HepG2 (cell line): ENCODE measurements around the gene SRGAP3. TPM values are rescaled to one million over a fixed set of nuclear protein-coding genes. Genes with fewer than 3 reads are reported as not detected.

Source experiments
- ARNTL ChIP-seq: sonication (generic); formaldehyde crosslinking; IDR thresholded peaks from 2 replicates; pipeline ENCODE4 v1.4.0; 2020; ENCODE audit warnings: mild to moderate bottlenecking, missing genetic modification reagents
- CEBPG ChIP-seq: IDR thresholded peaks from 2 replicates; pipeline ENCODE4 v1.6.1; 2016
- CERS6 ChIP-seq: sonication (generic); formaldehyde crosslinking; IDR thresholded peaks from 2 replicates; pipeline ENCODE4 v1.5.0; 2020; ENCODE audit warnings: missing genetic modification reagents
- DNMT1 ChIP-seq: sonication (generic); formaldehyde crosslinking; IDR thresholded peaks from 2 replicates; pipeline ENCODE4 v1.5.1; 2020; ENCODE audit warnings: mild to moderate bottlenecking, missing genetic modification reagents
- FOXJ3 ChIP-seq: sonication (generic); formaldehyde crosslinking; IDR thresholded peaks from 2 replicates; pipeline ENCODE4 v1.4.0; 2020; ENCODE audit warnings: missing genetic modification reagents, mild to moderate bottlenecking, borderline replicate concordance
- FOXP4 ChIP-seq: sonication (generic); formaldehyde crosslinking; IDR thresholded peaks from 2 replicates; pipeline ENCODE4 v1.4.0; 2020; ENCODE audit warnings: missing genetic modification reagents
- HMG20A ChIP-seq: IDR thresholded peaks from 2 replicates; pipeline ENCODE4 v1.6.1; 2016; ENCODE audit warnings: borderline replicate concordance
- HNRNPLL ChIP-seq: fragments of 200-400 bp; formaldehyde crosslinking; IDR thresholded peaks from 2 replicates; pipeline ENCODE4 v1.6.1; 2017; ENCODE audit warnings: mild to moderate bottlenecking, low read depth, low read length; ENCODE audit not compliant: poor library complexity, severe bottlenecking
- HOXA7 ChIP-seq: sonication (generic); formaldehyde crosslinking; IDR thresholded peaks from 2 replicates; pipeline ENCODE4 v1.8.1; 2022; ENCODE audit warnings: mild to moderate bottlenecking, missing genetic modification reagents, moderate library complexity
- MEIS1 ChIP-seq: sonication (generic); formaldehyde crosslinking; IDR thresholded peaks from 2 replicates; pipeline ENCODE4 v1.9.0; 2021; ENCODE audit warnings: mild to moderate bottlenecking, missing genetic modification reagents, moderate library complexity, borderline replicate concordance
- MTA1 ChIP-seq: sonication (generic); formaldehyde crosslinking; IDR thresholded peaks from 2 replicates; pipeline ENCODE4 v1.4.0; 2020; ENCODE audit warnings: missing genetic modification reagents, mild to moderate bottlenecking, borderline replicate concordance
- NCOA5 ChIP-seq: sonication (generic); formaldehyde crosslinking; IDR thresholded peaks from 2 replicates; pipeline ENCODE4 v1.4.0; 2020; ENCODE audit warnings: missing genetic modification reagents
- POLR2AphosphoS5 ChIP-seq: IDR thresholded peaks from 2 replicates; pipeline ENCODE4 v1.6.1; 2012; ENCODE audit warnings: low read depth, low read length
- RARA ChIP-seq: IDR thresholded peaks from 2 replicates; pipeline ENCODE4 v1.6.1; 2016; ENCODE audit warnings: missing genetic modification reagents, missing compliant biosample characterization
- THYN1 ChIP-seq: sonication (generic); formaldehyde crosslinking; IDR thresholded peaks from 2 replicates; pipeline ENCODE4 v1.8.1; 2023; ENCODE audit warnings: low read depth, mild to moderate bottlenecking, moderate library complexity, missing genetic modification reagents, borderline replicate concordance
- ZNF350 ChIP-seq: sonication (generic); formaldehyde crosslinking; IDR thresholded peaks from 2 replicates; pipeline ENCODE4 v1.4.0; 2020; ENCODE audit warnings: mild to moderate bottlenecking, low read depth, missing genetic modification reagents, borderline replicate concordance
- ZNF614 ChIP-seq: IDR thresholded peaks from 2 replicates; pipeline ENCODE4 v1.6.1; 2018; ENCODE audit warnings: missing biosample characterization, missing genetic modification reagents, inconsistent platforms, borderline replicate concordance
- polyA plus RNA-seq, 8 experiments: library from polyadenylated mRNA; depleted of rRNA in 3 of 8; stranded (reverse) in 7 of 8; unstranded in 1 of 8; fragments of >200 nt; fragmentation: Illumina TruSeq in 4 of 8; extraction: Trizol in 4 of 8; gene quantifications; 2 replicates each; pipeline versions ENCODE4 v1.2.1 to v1.2.3, GENCODE V29; 2011 to 2016; ENCODE audit warnings: low read depth in 4 of 8, missing spikeins in 1 of 8, mixed read lengths in 1 of 8; ENCODE audit not compliant: insufficient read depth in 1 of 8
- total RNA-seq, 5 experiments: library from RNA; depleted of rRNA; stranded (reverse); fragments of >200 nt; fragmentation: Illumina TruSeq; extraction: Trizol; gene quantifications; 2 replicates each; pipeline ENCODE4 v1.2.3, GENCODE V29; 2016; ENCODE audit warnings: low read depth in 1 of 5
- TF ChIP-seq, protein P1 (sequence below): sonication (generic); formaldehyde crosslinking; IDR thresholded peaks from 2 replicates; pipeline ENCODE4 v1.5.1; 2020; ENCODE audit warnings: mild to moderate bottlenecking, missing genetic modification reagents, borderline replicate concordance
- TF ChIP-seq, protein P2 (sequence below): sonication (generic); formaldehyde crosslinking; IDR thresholded peaks from 2 replicates; pipeline ENCODE4 v1.4.0; 2020; ENCODE audit warnings: mild to moderate bottlenecking, missing genetic modification reagents

The SRGAP3 gene
- total and polyA plus RNA-seq, 2 of the 13 experiments (the other 11 are each of a cell fraction or from before 2014, with no cell fraction given): 1.2 to 1.4 TPM

GRCh38 chr3:9204253-9204992 lies 45.0 kb downstream of the SRGAP3 start (continued):
- peak; percentile 64 for TF ChIP-seq RARA (CRISPR knock-in tag)
- TF ChIP-seq FOXP4 (CRISPR knock-in tag): peak; percentile 70
- no peak for TF ChIP-seq THYN1 (CRISPR knock-in tag)
- 0 out of 2 replicates have a peak, but pooled peaks have one; percentile 24 for TF ChIP-seq ARNTL
- TF ChIP-seq, protein P1, sequence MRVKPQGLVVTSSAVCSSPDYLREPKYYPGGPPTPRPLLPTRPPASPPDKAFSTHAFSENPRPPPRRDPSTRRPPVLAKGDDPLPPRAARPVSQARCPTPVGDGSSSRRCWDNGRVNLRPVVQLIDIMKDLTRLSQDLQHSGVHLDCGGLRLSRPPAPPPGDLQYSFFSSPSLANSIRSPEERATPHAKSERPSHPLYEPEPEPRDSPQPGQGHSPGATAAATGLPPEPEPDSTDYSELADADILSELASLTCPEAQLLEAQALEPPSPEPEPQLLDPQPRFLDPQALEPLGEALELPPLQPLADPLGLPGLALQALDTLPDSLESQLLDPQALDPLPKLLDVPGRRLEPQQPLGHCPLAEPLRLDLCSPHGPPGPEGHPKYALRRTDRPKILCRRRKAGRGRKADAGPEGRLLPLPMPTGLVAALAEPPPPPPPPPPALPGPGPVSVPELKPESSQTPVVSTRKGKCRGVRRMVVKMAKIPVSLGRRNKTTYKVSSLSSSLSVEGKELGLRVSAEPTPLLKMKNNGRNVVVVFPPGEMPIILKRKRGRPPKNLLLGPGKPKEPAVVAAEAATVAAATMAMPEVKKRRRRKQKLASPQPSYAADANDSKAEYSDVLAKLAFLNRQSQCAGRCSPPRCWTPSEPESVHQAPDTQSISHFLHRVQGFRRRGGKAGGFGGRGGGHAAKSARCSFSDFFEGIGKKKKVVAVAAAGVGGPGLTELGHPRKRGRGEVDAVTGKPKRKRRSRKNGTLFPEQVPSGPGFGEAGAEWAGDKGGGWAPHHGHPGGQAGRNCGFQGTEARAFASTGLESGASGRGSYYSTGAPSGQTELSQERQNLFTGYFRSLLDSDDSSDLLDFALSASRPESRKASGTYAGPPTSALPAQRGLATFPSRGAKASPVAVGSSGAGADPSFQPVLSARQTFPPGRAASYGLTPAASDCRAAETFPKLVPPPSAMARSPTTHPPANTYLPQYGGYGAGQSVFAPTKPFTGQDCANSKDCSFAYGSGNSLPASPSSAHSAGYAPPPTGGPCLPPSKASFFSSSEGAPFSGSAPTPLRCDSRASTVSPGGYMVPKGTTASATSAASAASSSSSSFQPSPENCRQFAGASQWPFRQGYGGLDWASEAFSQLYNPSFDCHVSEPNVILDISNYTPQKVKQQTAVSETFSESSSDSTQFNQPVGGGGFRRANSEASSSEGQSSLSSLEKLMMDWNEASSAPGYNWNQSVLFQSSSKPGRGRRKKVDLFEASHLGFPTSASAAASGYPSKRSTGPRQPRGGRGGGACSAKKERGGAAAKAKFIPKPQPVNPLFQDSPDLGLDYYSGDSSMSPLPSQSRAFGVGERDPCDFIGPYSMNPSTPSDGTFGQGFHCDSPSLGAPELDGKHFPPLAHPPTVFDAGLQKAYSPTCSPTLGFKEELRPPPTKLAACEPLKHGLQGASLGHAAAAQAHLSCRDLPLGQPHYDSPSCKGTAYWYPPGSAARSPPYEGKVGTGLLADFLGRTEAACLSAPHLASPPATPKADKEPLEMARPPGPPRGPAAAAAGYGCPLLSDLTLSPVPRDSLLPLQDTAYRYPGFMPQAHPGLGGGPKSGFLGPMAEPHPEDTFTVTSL: peak; percentile 78; the same call in 1 of the 2 replicates
- TF ChIP-seq, protein P2, sequence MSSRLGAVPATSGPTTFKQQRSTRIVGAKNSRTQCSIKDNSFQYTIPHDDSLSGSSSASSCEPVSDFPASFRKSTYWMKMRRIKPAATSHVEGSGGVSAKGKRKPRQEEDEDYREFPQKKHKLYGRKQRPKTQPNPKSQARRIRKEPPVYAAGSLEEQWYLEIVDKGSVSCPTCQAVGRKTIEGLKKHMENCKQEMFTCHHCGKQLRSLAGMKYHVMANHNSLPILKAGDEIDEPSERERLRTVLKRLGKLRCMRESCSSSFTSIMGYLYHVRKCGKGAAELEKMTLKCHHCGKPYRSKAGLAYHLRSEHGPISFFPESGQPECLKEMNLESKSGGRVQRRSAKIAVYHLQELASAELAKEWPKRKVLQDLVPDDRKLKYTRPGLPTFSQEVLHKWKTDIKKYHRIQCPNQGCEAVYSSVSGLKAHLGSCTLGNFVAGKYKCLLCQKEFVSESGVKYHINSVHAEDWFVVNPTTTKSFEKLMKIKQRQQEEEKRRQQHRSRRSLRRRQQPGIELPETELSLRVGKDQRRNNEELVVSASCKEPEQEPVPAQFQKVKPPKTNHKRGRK: no peak
- TF ChIP-seq MEIS1 (CRISPR knock-in tag): peak; percentile 68; the same call in 1 of the 2 replicates
- no peak for TF ChIP-seq POLR2AphosphoS5
- TF ChIP-seq HNRNPLL: no peak
- peak; percentile 66; the same call in 1 of the 2 replicates for TF ChIP-seq HMG20A (CRISPR knock-in tag)
- TF ChIP-seq CEBPG (CRISPR knock-in tag): no peak
- TF ChIP-seq ZNF614: peak; percentile 81; the same call in 1 of the 2 replicates
- TF ChIP-seq CERS6 (CRISPR knock-in tag): no peak
- TF ChIP-seq DNMT1 (CRISPR knock-in tag): no peak
- no peak for TF ChIP-seq HOXA7 (CRISPR knock-in tag)
- TF ChIP-seq MTA1 (CRISPR knock-in tag): peak; percentile 84; the same call in 1 of the 2 replicates
- peak; percentile 73; the same call in 1 of the 2 replicates for TF ChIP-seq ZNF350 (CRISPR knock-in tag)
- no peak for TF ChIP-seq NCOA5 (CRISPR knock-in tag)
- peak; percentile 67; the same call in 1 of the 2 replicates for TF ChIP-seq FOXJ3 (CRISPR knock-in tag)
